Activated B cell treated with CpG ODN at 0.5 μM for 24 hours (primary cell): Measurements from ENCODE around the gene DAPK1. TPM values are rescaled to one million over a fixed set of nuclear protein-coding genes. Genes with fewer than 3 reads are reported as not detected.

Experiments
- ATAC-seq: fragments of 200-7000 bp; cut with Tn5 transposase; one replicate; pipeline ENCODE4 v1.10.0; 2021; ENCODE audit warnings: low read depth, mild to moderate bottlenecking, moderate library complexity
- CTCF ChIA-PET: fragments of 350-600 bp; sonication (Branson Sonifier 250); formaldehyde crosslinking; loops from one replicate; lab custom pipeline; 2021; ENCODE audit warnings: antibody characterized with exemption; lab: Charles Lee
- POLR2A ChIA-PET: fragments of 350-600 bp; sonication (Branson Sonifier 250); formaldehyde crosslinking; loops from one replicate; lab custom pipeline; 2021; ENCODE audit warnings: antibody characterized with exemption; lab: Charles Lee
- DNase-seq: peaks from one replicate; pipeline ENCODE4 v3.0.0; 2022
- H3K27ac Mint-ChIP-seq: one replicate; pipeline ENCODE4 v1.8.0; 2020; ENCODE audit warnings: mixed read lengths
- H3K27me3 Mint-ChIP-seq: one replicate; pipeline ENCODE4 v1.8.0; 2021; ENCODE audit warnings: mixed read lengths
- H3K36me3 Mint-ChIP-seq: one replicate; pipeline ENCODE4 v1.8.0; 2021; ENCODE audit warnings: low read depth, mixed read lengths
- H3K4me1 Mint-ChIP-seq: one replicate; pipeline ENCODE4 v1.8.0; 2021; ENCODE audit warnings: mixed read lengths
- H3K4me3 Mint-ChIP-seq: one replicate; pipeline ENCODE4 v1.8.0; 2020; ENCODE audit warnings: mild to moderate bottlenecking, mixed read lengths
- H3K9me3 Mint-ChIP-seq: one replicate; pipeline ENCODE4 v1.8.0; 2020; ENCODE audit warnings: mixed read lengths
- intact Hi-C: fragments of 100-400 bp; cut with micrococcal nuclease; formaldehyde crosslinking; loops from one replicate; pipeline ENCODE4 v1.15.1; 2024
- total RNA-seq: library from RNA; stranded (reverse); gene quantifications from 2 replicates; pipeline ENCODE4 v1.2.3, GENCODE V29; 2022
- TF ChIP-seq, protein P1 (sequence below): fragments of 200-600 bp; IDR thresholded peaks from one replicate; pipeline ENCODE4 v1.8.0; 2022; ENCODE audit warnings: antibody characterized with exemption, mild to moderate bottlenecking

Gene DAPK1
- total RNA-seq, 1 donor from 2014 or later: 1.0 TPM

DNA sequence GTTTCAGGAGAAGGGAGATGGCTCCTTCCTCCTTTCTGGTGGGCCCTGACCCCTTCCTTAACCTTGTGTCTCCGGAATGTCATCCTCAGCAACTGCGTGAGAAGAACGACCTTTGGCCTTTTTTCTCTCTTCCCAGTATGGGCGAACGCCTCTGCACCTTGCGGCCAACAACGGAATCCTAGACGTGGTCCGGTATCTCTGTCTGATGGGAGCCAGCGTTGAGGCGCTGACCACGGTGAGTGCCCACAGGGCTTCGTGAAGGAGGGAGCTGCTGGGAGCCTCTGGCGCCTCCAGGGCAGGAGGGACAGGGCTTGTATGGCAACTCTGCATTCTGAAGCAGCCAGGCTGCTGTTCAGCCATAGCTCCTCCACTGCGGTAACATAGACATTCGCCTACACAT, 160.2 kb downstream of the DAPK1 start:
- intact Hi-C loops: no loop called here
- ChIA-PET CTCF (no interaction called here), POLR2A (no interaction called here)
- H3K4me1 Mint-ChIP-seq: no peaks in the 10 kb centered on the region
- no peak overlapping the region for H3K4me3 Mint-ChIP-seq
- peaks cover 6% of the 10 kb centered on the region for H3K9me3 Mint-ChIP-seq
- no peak overlapping the region for H3K27ac Mint-ChIP-seq
- no peaks in the 10 kb centered on the region for H3K36me3 Mint-ChIP-seq
- no peak for ATAC-seq
- DNase-seq: no peak
- TF ChIP-seq, protein P1, sequence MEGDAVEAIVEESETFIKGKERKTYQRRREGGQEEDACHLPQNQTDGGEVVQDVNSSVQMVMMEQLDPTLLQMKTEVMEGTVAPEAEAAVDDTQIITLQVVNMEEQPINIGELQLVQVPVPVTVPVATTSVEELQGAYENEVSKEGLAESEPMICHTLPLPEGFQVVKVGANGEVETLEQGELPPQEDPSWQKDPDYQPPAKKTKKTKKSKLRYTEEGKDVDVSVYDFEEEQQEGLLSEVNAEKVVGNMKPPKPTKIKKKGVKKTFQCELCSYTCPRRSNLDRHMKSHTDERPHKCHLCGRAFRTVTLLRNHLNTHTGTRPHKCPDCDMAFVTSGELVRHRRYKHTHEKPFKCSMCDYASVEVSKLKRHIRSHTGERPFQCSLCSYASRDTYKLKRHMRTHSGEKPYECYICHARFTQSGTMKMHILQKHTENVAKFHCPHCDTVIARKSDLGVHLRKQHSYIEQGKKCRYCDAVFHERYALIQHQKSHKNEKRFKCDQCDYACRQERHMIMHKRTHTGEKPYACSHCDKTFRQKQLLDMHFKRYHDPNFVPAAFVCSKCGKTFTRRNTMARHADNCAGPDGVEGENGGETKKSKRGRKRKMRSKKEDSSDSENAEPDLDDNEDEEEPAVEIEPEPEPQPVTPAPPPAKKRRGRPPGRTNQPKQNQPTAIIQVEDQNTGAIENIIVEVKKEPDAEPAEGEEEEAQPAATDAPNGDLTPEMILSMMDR: no peak
- H3K27me3 Mint-ChIP-seq: no peaks in the 10 kb centered on the region

DNA sequence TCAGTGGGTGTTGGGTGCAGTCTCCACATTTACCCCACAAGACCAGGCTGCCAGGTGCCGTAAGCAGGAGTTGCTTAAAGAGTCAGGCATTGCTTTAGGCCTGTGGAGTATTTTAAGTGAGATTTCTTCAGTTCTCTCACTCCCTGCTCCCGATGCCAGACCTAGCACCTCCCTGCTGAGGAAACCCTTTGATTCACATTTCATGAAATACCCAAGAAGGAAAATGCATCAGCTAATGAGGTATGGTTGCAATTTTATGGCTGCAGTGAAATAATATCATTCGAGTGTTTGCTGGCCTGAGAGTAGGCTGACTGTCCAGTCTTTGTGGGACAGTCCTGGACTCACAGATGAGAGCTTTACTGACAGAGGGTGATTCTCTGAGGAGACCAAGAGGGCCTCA, 160.8 kb downstream of the DAPK1 start:
- TF ChIP-seq, protein P1: no peak
- ChIA-PET POLR2A (no interaction called here), CTCF (no interaction called here)
- intact Hi-C loops: no loop called here
- ATAC-seq (no peak), DNase-seq (no peak)
- Mint-ChIP-seq H3K27ac (no peak overlapping the region), H3K36me3 (no peaks in the 10 kb centered on the region), H3K4me1 (no peaks in the 10 kb centered on the region), H3K9me3 (peaks cover 6% of the 10 kb centered on the region), H3K4me3 (no peak overlapping the region), H3K27me3 (no peaks in the 10 kb centered on the region)

DNA sequence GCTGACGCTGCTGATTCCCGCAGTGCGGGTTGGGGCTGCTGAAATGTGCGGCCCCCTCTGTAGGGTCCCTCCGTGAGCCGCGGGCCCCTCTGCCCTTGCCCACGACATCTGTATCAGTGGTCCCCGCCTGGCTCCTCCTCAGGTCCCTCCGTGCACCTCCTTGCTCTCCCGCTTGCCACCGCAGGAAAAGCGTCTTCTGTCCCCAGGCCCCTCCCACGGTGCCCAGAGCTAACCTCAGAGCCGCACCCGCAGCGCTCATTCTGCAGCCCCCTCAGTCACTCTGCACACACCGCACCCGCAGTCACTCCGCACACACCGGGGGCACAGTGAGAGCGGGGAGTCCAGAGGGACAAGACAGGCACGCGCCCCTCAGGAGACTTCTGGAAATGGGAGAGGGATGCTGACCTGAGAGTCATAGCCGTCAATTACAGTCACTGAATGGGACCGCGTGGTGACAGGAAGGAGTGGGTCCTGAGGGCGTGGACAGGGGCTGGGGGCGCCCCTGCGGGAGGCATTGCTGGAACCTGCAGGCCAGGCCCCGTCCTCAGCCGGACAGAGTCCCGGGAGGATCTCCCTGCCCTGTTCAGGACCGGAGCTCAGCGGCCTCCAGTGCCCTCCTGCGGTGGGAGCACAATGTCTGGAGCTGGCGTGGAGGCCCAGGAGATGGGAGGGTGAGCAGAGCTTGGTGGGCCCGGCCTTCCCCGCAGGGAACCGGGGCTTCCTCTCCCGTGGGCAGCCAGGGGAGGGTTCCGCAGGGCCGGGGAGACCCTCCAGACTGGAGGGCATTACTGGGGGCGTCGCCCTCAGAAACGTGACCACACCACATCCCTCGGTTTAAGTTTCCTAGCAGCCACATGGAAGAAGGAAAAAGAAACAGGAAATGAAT, 162.1 kb downstream of the DAPK1 start:
- no peak for ATAC-seq
- H3K27me3 Mint-ChIP-seq: no peaks in the 10 kb centered on the region
- H3K9me3 Mint-ChIP-seq: peaks cover 6% of the 10 kb centered on the region
- H3K4me3 Mint-ChIP-seq: no peak overlapping the region
- CTCF ChIA-PET: no interaction called here
- no peaks in the 10 kb centered on the region for H3K4me1 Mint-ChIP-seq
- intact Hi-C loops: loop anchor here (10.0 kb wide), 1 partner anchor 1225 kb away; no protein-coding TSS in a partner anchor
- no peaks in the 10 kb centered on the region for H3K36me3 Mint-ChIP-seq
- DNase-seq: no peak
- TF ChIP-seq, protein P1: no peak
- POLR2A ChIA-PET: no interaction called here
- no peak overlapping the region for H3K27ac Mint-ChIP-seq

DNA sequence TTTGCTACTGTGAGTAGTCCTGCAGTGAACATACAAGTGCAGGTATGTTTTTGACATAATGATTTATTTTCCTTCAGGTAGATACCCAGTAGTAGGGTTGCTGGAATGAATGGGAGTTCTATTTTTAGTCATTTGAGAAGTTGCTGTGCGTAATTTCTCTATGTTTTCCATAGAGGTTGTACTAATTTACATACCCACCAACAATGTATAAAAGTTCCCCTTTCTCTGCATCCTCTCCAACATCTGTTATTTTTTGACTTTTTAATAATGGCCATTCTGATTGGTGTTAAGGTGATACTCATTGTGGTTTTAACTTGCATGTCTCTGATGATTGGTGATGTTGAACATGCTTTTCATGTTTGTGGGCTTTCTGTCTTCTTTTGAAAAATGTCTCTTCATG, 163.6 kb downstream of the DAPK1 start:
- no peaks in the 10 kb centered on the region for H3K4me1 Mint-ChIP-seq
- ATAC-seq: no peak
- H3K36me3 Mint-ChIP-seq: no peaks in the 10 kb centered on the region
- intact Hi-C loops: loop anchor here (10.0 kb wide), 1 partner anchor 1226 kb away; no protein-coding TSS in a partner anchor
- CTCF ChIA-PET: no interaction called here
- POLR2A ChIA-PET: no interaction called here
- TF ChIP-seq, protein P1: no peak
- peaks cover 6% of the 10 kb centered on the region for H3K9me3 Mint-ChIP-seq
- H3K27ac Mint-ChIP-seq: no peak overlapping the region
- H3K4me3 Mint-ChIP-seq: no peak overlapping the region
- no peaks in the 10 kb centered on the region for H3K27me3 Mint-ChIP-seq
- no peak for DNase-seq

DNA sequence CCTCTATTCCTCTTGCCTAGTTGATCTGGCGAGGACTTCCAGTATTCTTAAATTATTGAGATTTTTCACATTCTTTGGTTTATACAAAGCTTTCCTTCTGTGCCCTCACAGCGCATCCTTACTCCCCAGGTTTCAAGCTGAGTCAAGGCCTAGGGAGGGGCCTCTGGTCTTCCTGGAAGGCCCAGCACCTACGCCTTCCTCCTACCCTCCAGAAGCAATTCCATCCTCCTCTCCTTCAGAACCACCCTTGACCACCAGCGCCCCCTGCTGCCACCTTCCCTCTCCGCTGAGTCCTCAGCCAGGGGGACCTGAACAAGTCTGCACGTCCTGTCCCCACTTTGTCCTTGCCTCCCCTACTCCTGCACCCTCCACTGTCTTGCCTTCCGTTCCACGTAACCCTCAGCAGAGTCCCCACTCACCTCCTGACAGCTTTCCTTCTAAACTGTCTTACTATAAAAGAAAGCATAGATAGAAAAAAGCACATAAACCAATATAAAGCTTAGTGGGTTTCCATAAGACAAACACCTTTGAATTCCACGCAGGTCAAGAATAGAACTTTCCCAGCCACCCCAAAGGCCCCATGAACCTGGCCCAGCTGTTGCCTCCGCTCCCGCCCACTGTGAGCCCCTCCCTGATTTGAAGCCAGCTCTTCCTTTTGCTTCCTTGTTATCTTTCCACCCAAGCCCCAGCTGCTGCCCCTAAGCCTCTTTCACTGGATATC, 165.3 kb downstream of the DAPK1 start:
- ChIA-PET POLR2A (no interaction called here), CTCF (no interaction called here)
- Mint-ChIP-seq H3K36me3 (no peaks in the 10 kb centered on the region), H3K27me3 (no peaks in the 10 kb centered on the region), H3K4me1 (no peaks in the 10 kb centered on the region), H3K4me3 (no peak overlapping the region), H3K27ac (no peak overlapping the region), H3K9me3 (peaks cover 6% of the 10 kb centered on the region)
- TF ChIP-seq, protein P1: no peak
- ATAC-seq: no peak
- intact Hi-C loops: loop anchor here (10.0 kb wide), 1 partner anchor 1228 kb away; no protein-coding TSS in a partner anchor
- no peak for DNase-seq
